Ishikawa (cell line): ENCODE results near the gene CACNA1H.

ENCODE experiments used
- CREB1 ChIP-seq: IDR thresholded peaks from 2 replicates; pipeline ENCODE4 v1.6.1; 2012; ENCODE audit warnings: low read depth
- FOXM1 ChIP-seq: IDR thresholded peaks from 2 replicates; pipeline ENCODE4 v1.6.1; 2012; ENCODE audit warnings: low read depth, borderline replicate concordance

DNA sequence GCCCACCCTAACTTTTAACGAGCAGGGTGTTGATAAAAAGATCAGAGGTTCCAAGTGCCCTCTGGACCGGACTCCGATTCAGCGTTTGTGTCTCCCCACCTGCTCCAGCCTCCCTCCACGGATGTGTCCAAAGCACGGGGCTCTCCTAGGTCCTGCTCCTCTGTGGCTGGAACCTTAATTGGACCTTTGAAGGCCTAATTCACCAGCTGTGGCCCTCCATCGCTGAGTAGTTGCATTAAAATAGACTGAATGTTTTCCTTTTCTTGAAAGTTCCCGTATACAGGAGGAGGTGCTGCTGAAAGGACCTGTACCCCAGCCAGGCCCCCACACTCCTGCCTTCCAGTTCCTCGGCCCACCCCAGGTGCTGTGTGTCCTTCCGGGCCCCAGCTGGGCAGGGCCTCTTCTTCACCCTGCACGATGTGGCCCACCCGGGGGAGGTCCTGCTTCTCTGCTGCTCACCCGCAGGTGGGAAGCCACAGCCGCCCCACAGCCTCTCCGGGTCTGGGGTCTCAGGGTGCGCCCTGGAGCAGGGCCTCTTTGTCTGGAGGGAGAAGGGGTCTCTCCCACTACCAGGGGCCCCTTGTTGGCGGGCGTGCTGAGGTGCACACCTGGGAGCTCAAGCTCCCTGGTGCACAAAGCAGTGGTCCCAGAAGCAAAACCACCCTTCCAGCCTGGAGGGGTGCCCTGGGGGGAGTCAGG lies 1.3 kb upstream of the CACNA1H start:
- TF ChIP-seq FOXM1: no peak
- no peak for TF ChIP-seq CREB1
